ENCODE results near the gene POLQ. TPM values are rescaled to one million over a fixed set of nuclear protein-coding genes. Genes with fewer than 3 reads are reported as not detected.
"Not testable (repeated sequence)": the region's sequence is repeated elsewhere in the genome, so short reads cannot be mapped to it uniquely, and the experiment has no call there.

POLQ gene
- total and polyA plus RNA-seq, 2 of the 4 experiments (the other 2 are of a cell fraction): 1.8 to 5.0 TPM

DNA sequence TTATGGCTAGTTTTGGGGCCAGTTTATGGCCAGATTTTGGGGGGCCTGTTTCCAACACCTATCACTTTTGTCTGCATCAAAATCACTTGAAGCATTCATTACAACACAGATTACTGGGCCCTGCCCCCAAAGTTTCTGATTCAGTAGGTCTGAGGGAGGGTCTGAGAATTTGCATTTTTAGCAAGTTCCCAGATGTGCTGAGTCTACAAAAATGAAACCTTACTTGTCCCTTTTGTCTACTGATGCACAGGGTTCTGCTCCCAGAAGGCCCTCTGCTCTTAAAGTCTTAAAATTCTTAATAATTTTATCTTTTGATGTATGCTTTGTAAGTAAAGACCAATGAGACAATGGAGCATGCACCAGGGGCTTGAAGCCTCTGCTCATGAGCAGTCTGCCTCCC is 146.0 kb downstream of the POLQ start:
- Histone ChIP-seq H3K27me3 (ENCODE audit: control insufficient read depth, insufficient read depth, low read length) (no peaks in the 10 kb centered on the region), H3K27ac (ENCODE audit: insufficient read depth, low read length) (no peak overlapping the region), H4K8ac (ENCODE audit: low read depth in 2 of 2, low read length in 2 of 2) (no peak overlapping the region), H3K4me1 (ENCODE audit: control insufficient read depth, insufficient read depth, low read length) (no peaks in the 10 kb centered on the region), H2BK20ac (ENCODE audit: low read depth, low read length) (no peak overlapping the region), H3K9ac (ENCODE audit: low read depth, low read length) (no peak overlapping the region), H2AK5ac (ENCODE audit: low read depth, low read length) (no peak overlapping the region), H2AK9ac (replicated peaks; ENCODE audit: low read depth, low read length, poor library complexity) (no peak overlapping the region), H3K18ac (ENCODE audit: low read depth, low read length) (no peak overlapping the region), H4K5ac (ENCODE audit: low read depth, low read length) (no peak overlapping the region), H2AFZ (replicated peaks; ENCODE audit: low read length, poor library complexity) (no peak overlapping the region), H2BK15ac (ENCODE audit: low read depth, low read length) (no peak overlapping the region), H2BK5ac (ENCODE audit: low read depth, low read length, poor library complexity, severe bottlenecking) (no peak overlapping the region), H3K23ac (ENCODE audit: low read depth, low read length) (no peak overlapping the region), H3K4ac (ENCODE audit: low read depth, low read length) (no peak overlapping the region), H2BK120ac (ENCODE audit: low read depth, low read length) (no peak overlapping the region), H3K36me3 (ENCODE audit: control insufficient read depth, insufficient read depth, low read length) (no peaks in the 10 kb centered on the region), H3K9me3 (ENCODE audit: control insufficient read depth, insufficient read depth, low read length) (no peaks in the 10 kb centered on the region), H4K20me1 (ENCODE audit: insufficient read depth, low read length) (no peaks in the 10 kb centered on the region), H4K91ac (ENCODE audit: insufficient read depth, low read depth, low read length) (no peak overlapping the region), H3K79me1 (ENCODE audit: low read depth in 1 of 2, low read length in 2 of 2) (no peaks in the 10 kb centered on the region), H3K14ac (replicated peaks; ENCODE audit: low read depth, low read length) (no peak overlapping the region), H3K4me3 (ENCODE audit: insufficient read depth, low read depth, low read length) (no peak overlapping the region), H3K9me1 (ENCODE audit: insufficient read depth, low read length) (no peaks in the 10 kb centered on the region), H3K4me2 (ENCODE audit: low read depth, low read length) (no peak overlapping the region), H3K56ac (ENCODE audit: extremely low read depth, insufficient read depth, low read length) (no peak overlapping the region)
- in situ Hi-C loops (cut with MboI; ENCODE audit: low sequenced_read_pairs) (loop anchor here (25.0 kb wide), 1 partner anchor 112 kb away; no protein-coding TSS in a partner anchor), dilution Hi-C loops (cut with HindIII; ENCODE audit: low sequenced_read_pairs, unreplicated experiment) (no loop called here), intact Hi-C loops (cut with micrococcal nuclease) (no loop called here)
- ATAC-seq (ENCODE audit: low read depth) (no peak), DNase-seq (no peak)
- ChIA-PET CTCF (no interaction called here), POLR2A (ENCODE audit: unreplicated experiment) (no interaction called here)
- no TSS peak for BruUV-seq (replicated peaks)
- TF ChIP-seq MAZ (IDR thresholded peaks at IDR 0.05; ENCODE audit: borderline replicate concordance, low read depth, low read length) (no peak), MAFK (IDR thresholded peaks at IDR 0.05; ENCODE audit: low read depth, low read length) (peak; percentile 58)

DNA sequence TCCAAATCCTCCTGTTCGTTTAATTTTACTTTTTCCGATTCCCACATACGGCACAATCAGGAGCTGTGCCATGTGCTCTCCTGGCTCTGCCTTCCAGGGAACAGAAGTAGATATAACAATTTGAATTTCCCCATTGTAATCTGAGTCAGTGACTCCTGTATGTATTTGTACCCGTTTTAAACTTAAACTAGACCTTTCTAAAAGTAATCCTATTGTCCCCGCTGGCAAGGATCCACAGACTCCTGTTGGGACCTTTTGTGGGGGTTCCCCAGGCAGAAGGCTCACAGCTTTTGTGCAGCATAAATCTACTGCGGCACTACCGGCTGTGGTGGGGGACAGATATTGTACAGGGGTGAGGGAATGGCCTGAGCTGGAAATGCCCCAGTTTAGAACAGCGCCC is 147.7 kb downstream of the POLQ start:
- not testable (repeated sequence) for H3K36me3 ChIP-seq (ENCODE audit: control insufficient read depth, insufficient read depth, low read length)

More for the DNA sequence above, 147.7 kb downstream of the POLQ start:
- H3K4me2 ChIP-seq (ENCODE audit: low read depth, low read length); H2AK5ac ChIP-seq (ENCODE audit: low read depth, low read length); H3K27me3 ChIP-seq (ENCODE audit: control insufficient read depth, insufficient read depth, low read length); H2BK20ac ChIP-seq (ENCODE audit: low read depth, low read length); H3K18ac ChIP-seq (ENCODE audit: low read depth, low read length); H2BK15ac ChIP-seq (ENCODE audit: low read depth, low read length); H3K4me1 ChIP-seq (ENCODE audit: control insufficient read depth, insufficient read depth, low read length); H4K8ac ChIP-seq (ENCODE audit: low read depth in 2 of 2, low read length in 2 of 2); H4K91ac ChIP-seq (ENCODE audit: insufficient read depth, low read depth, low read length); ATAC-seq (ENCODE audit: low read depth); H2AK9ac ChIP-seq (replicated peaks; ENCODE audit: low read depth, low read length, poor library complexity); H3K56ac ChIP-seq (ENCODE audit: extremely low read depth, insufficient read depth, low read length); H3K9me3 ChIP-seq (ENCODE audit: control insufficient read depth, insufficient read depth, low read length); CTCF ChIA-PET; in situ Hi-C loops (cut with MboI; ENCODE audit: low sequenced_read_pairs); H3K4ac ChIP-seq (ENCODE audit: low read depth, low read length); H3K9ac ChIP-seq (ENCODE audit: low read depth, low read length); H4K20me1 ChIP-seq (ENCODE audit: insufficient read depth, low read length); dilution Hi-C loops (cut with HindIII; ENCODE audit: low sequenced_read_pairs, unreplicated experiment); H3K23ac ChIP-seq (ENCODE audit: low read depth, low read length); H3K9me1 ChIP-seq (ENCODE audit: insufficient read depth, low read length); H3K27ac ChIP-seq (ENCODE audit: insufficient read depth, low read length); intact Hi-C loops (cut with micrococcal nuclease); BruUV-seq (replicated peaks); H2AFZ ChIP-seq (replicated peaks; ENCODE audit: low read length, poor library complexity); POLR2A ChIA-PET (ENCODE audit: unreplicated experiment); H3K14ac ChIP-seq (replicated peaks; ENCODE audit: low read depth, low read length); DNase-seq; H4K5ac ChIP-seq (ENCODE audit: low read depth, low read length); H2BK5ac ChIP-seq (ENCODE audit: low read depth, low read length, poor library complexity, severe bottlenecking); H2BK120ac ChIP-seq (ENCODE audit: low read depth, low read length); H3K4me3 ChIP-seq (ENCODE audit: insufficient read depth, low read depth, low read length); H3K79me1 ChIP-seq (ENCODE audit: low read depth in 1 of 2, low read length in 2 of 2): not testable (repeated sequence)
- no CpG with 5 or more reads among the region's 8 CpGs for WGBS, 2 experiments (ENCODE audit: extremely low coverage in 2 of 2, insufficient read length in 1 of 2)

Data from IMR-90 (cell line).